Stomach (tissue), 4 donors: Measurements from ENCODE around the gene NUMB.

Source experiments
- CTCF ChIP-seq, 7 experiments: fragments of 450-650 bp in 4 of 7; fragments of 200-600 bp in 3 of 7; sonication (generic) in 3 of 7; IDR thresholded peaks; one replicate each; pipeline ENCODE4 v1.5.1; 2016 to 2019; ENCODE audit warnings: antibody characterized with exemption in 7 of 7, control low read depth in 2 of 7, mild to moderate bottlenecking in 1 of 7
- POLR2A ChIP-seq, 4 donors: fragments of 450-650 bp; IDR thresholded peaks; one replicate each; pipeline ENCODE4 v1.6.1; 2016; ENCODE audit warnings: antibody characterized with exemption in 4 of 4, control low read depth in 2 of 4, mild to moderate bottlenecking in 1 of 4, moderate library complexity in 1 of 4
- POLR2AphosphoS5 ChIP-seq, 3 donors: sonication (generic); formaldehyde crosslinking; IDR thresholded peaks; one replicate each; pipeline ENCODE4 v1.6.1; 2016; ENCODE audit warnings: antibody characterized with exemption in 3 of 3

GRCh38 chr14:73502017-73502619 lies 43.8 kb upstream of the NUMB start:
- TF ChIP-seq CTCF (IDR thresholded peaks at IDR 0.05) (no peak), POLR2A (IDR thresholded peaks at IDR 0.05) (no peak), POLR2AphosphoS5 (IDR thresholded peaks at IDR 0.05) (no peak)
